Psoas muscle (tissue), 8 donors: ENCODE data around the gene TOP3A. TPM values are rescaled to one million over a fixed set of nuclear protein-coding genes. Genes with fewer than 3 reads are reported as not detected.

Experiments
- ATAC-seq, 4 donors: fragments of 200-7000 bp; cut with Tn5 transposase; one replicate each; pipeline ENCODE4 v1.9.1; 2020; ENCODE audit warnings: moderate library complexity in 3 of 4, mild to moderate bottlenecking in 2 of 4
- DNase-seq, 2 donors: peaks; one replicate each; pipeline ENCODE4 v3.0.0-alpha.2; 2020
- H3K27ac ChIP-seq: fragments of 200-600 bp; one replicate; pipeline ENCODE4 v1.8.0; 2022
- H3K27me3 ChIP-seq, 3 donors: fragments of 200-600 bp in 1 of 3; one replicate each; pipeline versions ENCODE4 v1.6.1 to v1.8.0; 2013 to 2022; ENCODE audit warnings: low read length in 2 of 3, mild to moderate bottlenecking in 2 of 3, moderate library complexity in 1 of 3; ENCODE audit not compliant: insufficient read depth in 3 of 3
- H3K36me3 ChIP-seq, 2 donors: fragments of 200-600 bp in 1 of 2; one replicate each; pipeline versions ENCODE4 v1.6.1 to v1.8.0; 2013 to 2022; ENCODE audit warnings: low read depth in 1 of 2, mild to moderate bottlenecking in 1 of 2, moderate library complexity in 1 of 2; ENCODE audit not compliant: insufficient read depth in 1 of 2
- H3K4me1 ChIP-seq: fragments of 200-600 bp; one replicate; pipeline ENCODE4 v1.8.0; 2022
- H3K4me3 ChIP-seq: fragments of 200-600 bp; one replicate; pipeline ENCODE4 v1.8.0; 2022; ENCODE audit warnings: mild to moderate bottlenecking
- H3K9me3 ChIP-seq: fragments of 200-600 bp; one replicate; pipeline ENCODE4 v1.8.0; 2022
- CTCF ChIP-seq: fragments of 200-600 bp; IDR thresholded peaks from one replicate; pipeline ENCODE4 v1.8.0; 2022; ENCODE audit warnings: antibody characterized with exemption
- WGBS, 3 donors: extraction: QIAGEN DNeasy Blood & Tissue Kit; methylation state at CpG; one replicate each; pipeline versions ENCODE4 v1.1.6 to v1.1.7; 2013; 5-methylcytosine and 5-hydroxymethylcytosine counted together
- intact Hi-C, 2 donors: fragments of 100-400 bp; cut with DNase I; formaldehyde crosslinking; loops; one replicate each; pipeline versions ENCODE4 v1.11.0 to v1.14.2; 2022
- polyA plus RNA-seq, 3 donors: library from polyadenylated mRNA; stranded (reverse); fragments of 200-250 nt; gene quantifications; one replicate each; pipeline ENCODE4 v1.2.3, GENCODE V29; 2013
- total RNA-seq, 4 donors: library from RNA; stranded (reverse); fragmentation: NEBNext Ultra II Directional in 2 of 4; extraction: Animal tissue kit (Norgen Biotek cat#: 25700) in 2 of 4; gene quantifications; one replicate each; pipeline versions ENCODE4 v1.2.1 to v1.2.4, GENCODE V29; 2021 to 2023
- donor health status: healthy with polysubstance abuse.
- donor health status: DM: no; HTN: no; CAD: no; lungs with moderate emphysema.
- donor health status: Bipolar disorder and iron deficiency.
- donor health status: healthy.
- donor health status: DM: yes; HTN: yes; CAD: no.
- donor health status: DM: no; HTN: no; CAD: no.
- donor health status: DM: no; HTN: no; CAD: no.
- donor health status: DM: yes; HTN: yes; CAD: no.

The TOP3A gene
- total and polyA plus RNA-seq, 7 donors, result 8.8 to 24.3 (median 13.6) TPM

DNA sequence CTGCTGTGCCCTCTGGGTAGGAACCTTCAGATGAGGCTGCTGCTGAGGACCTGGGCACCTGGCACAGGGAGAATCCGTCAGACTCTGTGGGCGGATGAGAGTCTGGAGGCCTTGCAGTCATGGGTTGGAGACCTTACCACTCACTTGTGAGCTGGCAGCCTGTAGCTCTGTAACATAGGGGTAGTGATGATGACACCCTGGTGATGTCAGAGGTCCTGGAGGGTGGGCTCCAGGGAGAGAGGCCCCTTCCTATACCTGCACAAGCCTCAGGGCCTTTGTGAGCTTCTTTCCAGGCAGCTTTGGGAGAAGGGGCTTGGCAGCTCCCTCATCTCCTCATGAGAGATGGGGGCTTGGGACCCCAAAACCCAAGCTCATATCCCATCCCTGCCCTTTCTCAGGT, 52.7 kb downstream of the TOP3A start:
- Histone ChIP-seq H3K36me3 (peaks cover 6 to 42% of the 10 kb centered on the region in 2 donors), H3K9me3 (no peaks in the 10 kb centered on the region), H3K4me3 (peak overlapping the region; percentile 98), H3K4me1 (peaks cover 52% of the 10 kb centered on the region), H3K27ac (peak overlapping the region; percentile 100), H3K27me3 (no peaks in the 10 kb centered on the region)
- DNase-seq (no peak), ATAC-seq (no peak)
- TF ChIP-seq CTCF, result no peak
- intact Hi-C loops, result no loop called here
- 66 to 69% (median 66%) methylated on average over 2 of the region's 2 CpGs for WGBS, 3 donors

DNA sequence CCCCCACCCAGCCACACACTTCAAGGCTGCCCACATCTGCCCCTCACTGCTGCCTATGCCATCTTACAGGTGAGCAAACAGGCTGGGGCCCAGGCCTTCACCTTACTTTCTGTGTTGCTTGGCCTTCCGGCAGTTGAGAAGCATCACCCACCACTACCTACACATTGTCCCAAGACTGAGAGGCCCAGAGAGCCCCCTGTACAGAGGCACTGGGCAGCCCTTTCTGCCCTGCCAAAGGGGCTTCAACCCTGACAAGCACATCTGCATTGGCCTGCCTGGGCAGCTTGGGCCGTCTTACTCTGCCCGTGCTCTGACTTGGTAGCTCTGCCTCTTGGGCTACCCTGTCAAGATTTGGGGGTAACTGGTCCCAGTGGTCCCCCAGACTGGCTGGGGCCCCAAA, 53.1 kb downstream of the TOP3A start:
- TF ChIP-seq CTCF, result no peak
- WGBS, 3 donors, result 57 to 84% (median 60%) methylated on average over 3 of the region's 3 CpGs

GRCh38 chr17:18261146-18261515, 53.7 kb downstream of the TOP3A start:
- intact Hi-C loops, result no loop called here
- H3K4me3 ChIP-seq, result peak overlapping the region; percentile 98
- peak; percentile 77 to 80 (median 78) for ATAC-seq
- H3K27me3 ChIP-seq, result no peaks in the 10 kb centered on the region
- peak overlapping the region; percentile 100 for H3K27ac ChIP-seq
- H3K9me3 ChIP-seq, result no peaks in the 10 kb centered on the region
- DNase-seq, result peak; percentile 88 to 96
- TF ChIP-seq CTCF, result no peak
- peaks cover 62% of the 10 kb centered on the region for H3K4me1 ChIP-seq
- peaks cover 6 to 42% of the 10 kb centered on the region in 2 donors for H3K36me3 ChIP-seq
- 0 to 2% (median 1%) methylated on average over 16 of the region's 16 CpGs for WGBS, 3 donors

More for the DNA sequence above, 53.1 kb downstream of the TOP3A start:
- Histone ChIP-seq H3K36me3 (peaks cover 6 to 41% of the 10 kb centered on the region in 2 donors), H3K27me3 (no peaks in the 10 kb centered on the region), H3K27ac (peak overlapping the region; percentile 100), H3K4me1 (peaks cover 56% of the 10 kb centered on the region), H3K4me3 (peak overlapping the region; percentile 98), H3K9me3 (no peaks in the 10 kb centered on the region)
- ATAC-seq, result no peak
- no peak for DNase-seq
- intact Hi-C loops, result no loop called here

GRCh38 chr17:18260332-18261145, 54.3 kb downstream of the TOP3A start, which contains the start of gene MIEF2:
Gene MIEF2, plus strand, starts transcription at chr17:18260662. Its CDS starts 2,059 bp downstream, at chr17:18262721.
- peak; percentile 76 to 82 (median 78) for ATAC-seq
- Histone ChIP-seq H3K27me3 (no peaks in the 10 kb centered on the region), H3K9me3 (no peaks in the 10 kb centered on the region), H3K27ac (peak within 1 kb of the TSS; percentile 100), H3K4me3 (peak within 1 kb of the TSS; percentile 98), H3K36me3 (peaks cover 6 to 42% of the 10 kb centered on the region in 2 donors), H3K4me1 (peaks cover 67% of the 10 kb centered on the region)
- peak; percentile 96 to 98 for DNase-seq
- intact Hi-C loops, result no loop called here
- WGBS, 3 donors, result 0% methylated on average over 55 to 72 of the region's 72 CpGs
- TF ChIP-seq CTCF, result no peak
